KOPT-K1 (cell line): ENCODE measurements around the gene BCHE.

Experiments
- H3K27ac ChIP-seq: fragments of 200-600 bp; sonication (generic); 2 replicates; pipeline ENCODE4 v1.5.1; 2016; ENCODE audit warnings: antibody characterized with exemption, mild to moderate bottlenecking, low read depth, low read length; ENCODE audit not compliant: poor library complexity, severe bottlenecking
- H3K36me3 ChIP-seq: fragments of 200-600 bp; sonication (generic); 2 replicates; pipeline ENCODE4 v1.5.1; 2017; ENCODE audit warnings: antibody characterized with exemption, mild to moderate bottlenecking, low read length, moderate library complexity; ENCODE audit not compliant: insufficient read depth
- H3K9me3 ChIP-seq: fragments of 200-600 bp; sonication (generic); 2 replicates; pipeline ENCODE4 v1.5.1; 2017; ENCODE audit warnings: antibody characterized with exemption, low read length, mild to moderate bottlenecking; ENCODE audit not compliant: insufficient read depth, poor library complexity, severe bottlenecking

The BCHE gene

GRCh38 chr3:165796701-165797100 lies 40.5 kb downstream of the BCHE start:
- Histone ChIP-seq H3K9me3 (no peaks in the 10 kb centered on the region), H3K27ac (no peak overlapping the region), H3K36me3 (no peaks in the 10 kb centered on the region)

DNA sequence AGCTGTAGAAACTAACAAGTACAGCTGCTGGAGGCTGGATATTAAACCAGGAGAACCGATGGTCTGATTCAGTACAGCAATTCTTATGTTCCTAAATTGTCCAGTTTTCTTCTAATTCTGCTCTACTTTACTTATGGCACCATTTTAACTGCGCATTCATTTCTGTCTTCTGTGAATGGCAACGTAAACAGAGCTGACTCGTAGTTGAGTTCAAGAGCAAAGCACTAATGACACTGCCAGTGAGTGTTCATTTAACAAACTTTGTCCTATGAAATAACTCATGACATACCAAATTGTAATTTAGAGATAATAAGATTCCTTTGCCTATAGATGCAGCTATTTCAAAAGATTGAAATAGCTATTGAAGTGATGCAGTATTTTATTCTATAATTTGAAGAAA lies 48.7 kb downstream of the BCHE start:
- H3K27ac ChIP-seq: no peak overlapping the region
- H3K9me3 ChIP-seq: no peaks in the 10 kb centered on the region
- H3K36me3 ChIP-seq: no peaks in the 10 kb centered on the region; the same call in 1 of the 2 replicates

DNA sequence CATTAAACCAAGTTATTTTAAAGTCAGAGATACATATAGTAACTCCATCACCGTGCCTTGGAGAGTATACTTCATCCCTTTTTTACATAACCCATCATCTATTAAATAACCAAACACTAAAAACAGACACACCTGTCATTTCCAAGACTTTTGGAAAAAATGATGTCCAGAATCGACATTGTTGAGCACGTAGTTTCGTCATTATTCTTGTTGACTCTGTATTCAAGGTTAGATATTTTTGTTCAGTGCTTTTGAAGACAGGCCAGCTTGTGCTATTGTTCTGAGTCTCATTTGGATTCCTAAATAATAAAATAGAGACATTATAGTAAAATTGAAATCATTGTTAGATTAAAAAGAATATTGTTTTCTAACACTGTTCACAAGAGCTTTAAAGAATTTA lies 51.2 kb downstream of the BCHE start:
- Histone ChIP-seq H3K27ac (no peak overlapping the region), H3K9me3 (no peaks in the 10 kb centered on the region), H3K36me3 (no peaks in the 10 kb centered on the region; the same call in 1 of the 2 replicates)

DNA sequence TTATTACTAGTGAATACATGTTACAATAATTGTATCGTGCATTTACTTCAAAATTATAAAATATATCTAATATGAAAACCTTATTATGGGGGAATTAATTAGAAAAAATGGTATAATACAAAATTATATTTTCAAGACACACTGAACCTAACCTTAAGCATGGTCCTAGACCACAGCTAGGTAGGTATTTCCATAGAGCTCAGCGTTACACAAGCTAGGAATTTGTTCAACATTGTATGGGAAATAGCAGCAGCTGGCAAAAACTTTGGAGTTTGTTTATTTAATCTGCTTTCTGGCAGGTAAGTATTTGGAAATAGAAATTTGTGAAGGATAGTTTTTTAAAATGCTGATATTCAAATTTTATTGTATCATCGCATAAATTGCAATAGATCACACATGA lies 52.9 kb downstream of the BCHE start:
- Histone ChIP-seq H3K27ac (no peak overlapping the region), H3K9me3 (no peaks in the 10 kb centered on the region)

GRCh38 chr3:165783383-165783782 lies 53.8 kb downstream of the BCHE start:
- Histone ChIP-seq H3K9me3 (no peaks in the 10 kb centered on the region), H3K27ac (no peak overlapping the region), H3K36me3 (no peaks in the 10 kb centered on the region; the same call in 1 of the 2 replicates)

More for the DNA sequence above, 52.9 kb downstream of the BCHE start:
- H3K36me3 ChIP-seq: no peaks in the 10 kb centered on the region; the same call in 1 of the 2 replicates

DNA sequence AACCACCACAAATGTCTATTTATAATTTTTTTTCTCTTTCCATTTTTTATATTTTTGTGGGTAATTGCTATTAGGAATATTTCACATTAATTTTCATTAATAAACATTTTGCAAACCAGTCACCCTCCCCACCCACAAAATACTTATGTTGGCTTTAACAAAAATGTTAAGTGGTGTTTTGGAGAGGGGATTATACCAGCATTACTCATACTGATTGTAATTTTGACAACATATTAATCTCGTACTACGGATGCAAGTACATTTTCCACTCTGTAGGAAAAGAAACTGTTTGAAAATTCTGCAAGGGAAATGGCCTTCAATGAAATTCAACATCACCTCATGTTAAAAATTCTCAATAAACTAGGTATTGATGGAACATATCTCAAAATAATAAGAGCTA lies 58.3 kb downstream of the BCHE start:
- no peaks in the 10 kb centered on the region for H3K9me3 ChIP-seq
- no peak overlapping the region for H3K27ac ChIP-seq
- H3K36me3 ChIP-seq: no peaks in the 10 kb centered on the region

GRCh38 chr3:165778456-165778855 lies 58.8 kb downstream of the BCHE start:
- H3K36me3 ChIP-seq: no peaks in the 10 kb centered on the region
- no peaks in the 10 kb centered on the region for H3K9me3 ChIP-seq
- H3K27ac ChIP-seq: no peak overlapping the region

DNA sequence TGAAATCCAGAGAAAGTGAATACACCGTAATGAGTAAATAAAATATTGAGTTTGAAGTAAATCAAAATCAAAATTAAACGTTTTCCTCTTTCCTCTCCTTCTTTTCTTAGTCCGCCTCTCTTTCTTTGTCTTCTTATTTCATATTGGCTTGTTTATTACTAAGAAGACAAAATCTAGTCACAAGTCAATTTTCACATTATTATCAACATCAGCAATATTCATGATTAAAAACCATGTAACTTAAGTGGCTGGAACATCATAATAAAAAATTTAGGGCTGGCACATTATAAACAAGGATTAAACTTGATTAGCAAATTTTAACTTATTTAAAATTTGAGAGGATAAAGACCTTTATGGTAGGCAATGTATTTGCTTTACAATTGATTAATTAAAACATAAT lies 61.4 kb downstream of the BCHE start:
- no peaks in the 10 kb centered on the region for H3K36me3 ChIP-seq
- no peaks in the 10 kb centered on the region for H3K9me3 ChIP-seq

GRCh38 chr3:165770781-165771180 lies 66.4 kb downstream of the BCHE start:
- Histone ChIP-seq H3K36me3 (no peaks in the 10 kb centered on the region), H3K27ac (no peak overlapping the region)

More for the DNA sequence above, 61.4 kb downstream of the BCHE start:
- no peak overlapping the region for H3K27ac ChIP-seq

GRCh38 chr3:165768680-165769079 lies 68.5 kb downstream of the BCHE start:
- H3K9me3 ChIP-seq: no peaks in the 10 kb centered on the region
- no peaks in the 10 kb centered on the region for H3K36me3 ChIP-seq
- H3K27ac ChIP-seq: peak overlapping the region; percentile 52

More at GRCh38 chr3:165770781-165771180, 66.4 kb downstream of the BCHE start:
- H3K9me3 ChIP-seq: no peaks in the 10 kb centered on the region

DNA sequence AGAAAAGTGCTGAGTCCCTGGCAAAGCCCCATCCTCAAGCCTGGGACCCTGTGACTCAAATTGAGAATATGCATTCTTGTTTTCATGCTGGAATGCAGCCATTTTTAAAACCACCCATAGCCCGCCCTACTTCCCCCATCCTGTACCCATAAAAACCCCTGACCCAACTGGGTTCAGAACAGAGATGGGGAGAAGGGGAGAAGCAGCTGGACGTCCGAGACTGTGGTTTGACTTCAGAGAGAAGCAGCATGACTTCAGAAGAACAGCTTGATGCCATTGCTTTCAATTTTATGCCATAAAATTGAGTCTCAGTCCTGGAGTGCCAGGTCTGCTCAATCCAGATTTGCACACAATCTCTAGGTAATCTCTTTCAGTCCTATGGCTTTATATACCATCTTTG lies 78.2 kb downstream of the BCHE start:
- Histone ChIP-seq H3K36me3 (no peaks in the 10 kb centered on the region), H3K9me3 (no peaks in the 10 kb centered on the region), H3K27ac (no peak overlapping the region)

DNA sequence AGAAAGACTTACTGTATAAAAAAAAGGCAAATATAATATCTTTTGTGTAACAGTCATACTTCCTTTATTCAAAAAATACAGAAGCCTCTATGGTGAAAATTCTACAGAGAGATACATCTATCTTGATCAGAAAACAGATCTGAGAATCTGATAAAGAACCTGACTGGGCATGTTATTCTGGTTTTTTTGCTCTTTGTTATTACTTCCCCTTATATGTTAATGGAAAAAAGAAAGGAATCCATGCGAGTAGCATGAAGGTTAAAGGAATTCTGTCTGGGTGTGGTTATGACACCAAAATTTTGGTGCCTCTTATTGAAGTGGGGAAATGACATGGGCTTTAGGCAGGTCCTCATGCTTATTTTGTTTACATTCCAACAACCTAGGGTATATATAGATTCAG lies 81.7 kb downstream of the BCHE start:
- Histone ChIP-seq H3K27ac (no peak overlapping the region), H3K9me3 (no peaks in the 10 kb centered on the region), H3K36me3 (no peaks in the 10 kb centered on the region)

DNA sequence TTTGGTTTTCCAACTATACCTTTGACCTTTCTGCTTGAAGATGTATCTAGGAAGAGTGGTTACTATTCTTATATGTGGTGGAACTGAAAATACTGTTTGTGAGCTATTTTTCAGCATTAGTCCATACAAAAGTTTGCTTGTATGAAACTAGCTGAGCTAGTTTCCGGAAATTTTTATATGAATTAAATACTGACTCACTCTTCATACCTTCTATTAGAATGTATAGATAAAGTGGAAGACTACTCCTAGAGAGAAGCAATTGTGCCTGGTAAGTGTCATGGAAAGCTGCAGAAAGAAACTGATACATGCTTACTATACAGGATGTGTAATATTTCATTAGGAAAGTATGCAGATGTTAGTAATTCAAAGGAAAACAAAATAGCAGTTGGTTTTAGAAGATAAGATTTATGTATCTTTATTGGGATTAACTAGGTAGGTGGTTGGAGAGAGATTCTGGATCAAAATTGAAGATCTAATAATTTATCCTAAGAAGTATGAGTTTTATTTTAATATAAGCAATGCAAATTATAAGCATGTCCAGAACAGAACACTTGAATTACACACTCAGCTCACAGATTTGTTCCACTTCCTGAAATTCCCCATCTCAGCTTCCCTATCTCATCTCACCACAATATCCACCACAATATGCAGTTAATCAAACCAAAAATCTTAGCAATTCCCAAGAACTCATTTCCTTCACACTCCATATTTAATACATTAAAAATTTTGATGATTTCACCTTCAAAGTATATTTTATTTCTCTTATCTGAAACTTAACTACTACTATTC lies 82.8 kb downstream of the BCHE start:
- no peaks in the 10 kb centered on the region for H3K36me3 ChIP-seq
- H3K27ac ChIP-seq: no peak overlapping the region

DNA sequence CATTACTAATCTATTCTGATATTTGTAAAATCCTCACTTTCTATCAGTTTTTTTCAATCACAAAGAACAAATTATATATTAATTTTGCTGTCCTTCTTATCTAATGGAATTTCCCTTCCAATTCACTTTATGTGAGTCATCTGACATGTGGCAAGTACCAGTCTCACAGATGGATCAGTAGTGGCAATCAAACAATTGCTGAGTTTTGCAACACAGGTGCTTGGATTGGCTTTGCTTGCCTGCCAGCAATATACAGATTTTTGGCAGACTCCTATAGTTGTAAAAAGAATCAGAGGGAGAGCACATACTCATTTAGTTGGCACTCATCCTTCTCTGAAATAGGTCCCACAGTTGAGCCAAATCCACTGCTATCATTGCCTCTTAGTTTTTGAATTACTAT lies 83.7 kb downstream of the BCHE start:
- no peak overlapping the region for H3K27ac ChIP-seq
- no peaks in the 10 kb centered on the region for H3K36me3 ChIP-seq
- no peaks in the 10 kb centered on the region for H3K9me3 ChIP-seq

More for the DNA sequence above, 82.8 kb downstream of the BCHE start:
- no peaks in the 10 kb centered on the region for H3K9me3 ChIP-seq

- Histone ChIP-seq H3K27ac (no peak overlapping the region), H3K36me3 (no peaks in the 10 kb centered on the region), H3K9me3 (no peaks in the 10 kb centered on the region)
These were observed 85.6 kb downstream of the BCHE start for GRCh38 chr3:165751637-165752036.

- H3K36me3 ChIP-seq: no peaks in the 10 kb centered on the region
- no peaks in the 10 kb centered on the region for H3K9me3 ChIP-seq
- no peak overlapping the region for H3K27ac ChIP-seq
These were observed 87.4 kb downstream of the BCHE start for GRCh38 chr3:165749821-165750220.
